B cell (primary cell): ENCODE measurements around the gene PTMA. TPM values are rescaled to one million over a fixed set of nuclear protein-coding genes. Genes with fewer than 3 reads are reported as not detected.

Experiments
- ATAC-seq: fragments of 200-7000 bp; cut with Tn5 transposase; one replicate; pipeline ENCODE4 v1.10.0; 2021; ENCODE audit warnings: low read depth, mild to moderate bottlenecking, moderate number of reproducible peaks, moderate library complexity
- CTCF ChIA-PET: fragments of 350-600 bp; sonication (Branson Sonifier 250); formaldehyde crosslinking; loops from one replicate; lab custom pipeline; 2021; ENCODE audit warnings: antibody characterized with exemption, inconsistent platforms; lab: Charles Lee
- POLR2A ChIA-PET: fragments of 350-600 bp; sonication (Branson Sonifier 250); formaldehyde crosslinking; loops from one replicate; lab custom pipeline; 2021; ENCODE audit warnings: antibody characterized with exemption; lab: Charles Lee
- DNase-seq: peaks from one replicate; pipeline ENCODE4 v3.0.0; 2013
- H2AFZ ChIP-seq: 2 replicates; pipeline ENCODE4 v1.6.1; 2012; ENCODE audit warnings: mild to moderate bottlenecking, low read depth, low read length; ENCODE audit not compliant: insufficient read depth, poor library complexity, severe bottlenecking
- H3K27ac ChIP-seq, 2 donors: 1 replicate in 1 of 2; 2 replicates in 1 of 2; pipeline ENCODE4 v1.5.1; 2012 to 2013; ENCODE audit warnings: low read length in 2 of 2, mild to moderate bottlenecking in 2 of 2, moderate library complexity in 1 of 2
- H3K27me3 ChIP-seq, 4 experiments: fragments of 200-600 bp in 1 of 4; sonication (generic) in 1 of 4; replicated peaks in 1 of 4; 1 replicate in 2 of 4; 2 replicates in 2 of 4; pipeline versions ENCODE4 v1.6.1 to v1.7.0; 2013 to 2016; ENCODE audit warnings: low read length in 3 of 4, mild to moderate bottlenecking in 2 of 4, mixed read lengths in 1 of 4, moderate library complexity in 1 of 4; ENCODE audit not compliant: insufficient read depth in 4 of 4, control insufficient read depth in 3 of 4; ENCODE audit errors: control extremely low read depth in 1 of 4
- H3K36me3 ChIP-seq, 2 experiments: replicated peaks in 1 of 2; 1 replicate in 1 of 2; 2 replicates in 1 of 2; pipeline versions ENCODE4 v1.6.1 to v1.7.1; 2013; ENCODE audit warnings: low read length in 1 of 2; ENCODE audit not compliant: insufficient read depth in 2 of 2, control insufficient read depth in 1 of 2; ENCODE audit errors: control extremely low read depth in 1 of 2, extremely low read depth in 1 of 2
- H3K4me1 ChIP-seq, 2 donors: fragments of 200-600 bp in 1 of 2; sonication (generic) in 1 of 2; 1 replicate in 1 of 2; 2 replicates in 1 of 2; pipeline versions ENCODE4 v1.5.1 to v1.6.1; 2013 to 2017; ENCODE audit warnings: low read length in 2 of 2; ENCODE audit not compliant: control insufficient read depth in 2 of 2, insufficient read depth in 2 of 2
- H3K4me2 ChIP-seq: replicated peaks from 2 replicates; pipeline ENCODE3; 2012; ENCODE audit warnings: mild to moderate bottlenecking, low read depth, low read length; ENCODE audit not compliant: poor library complexity, severe bottlenecking
- H3K4me3 ChIP-seq, 5 experiments: fragments of 200-600 bp in 1 of 5; sonication (generic) in 1 of 5; 1 replicate in 3 of 5; 2 replicates in 2 of 5; pipeline versions ENCODE4 v1.5.1 to v1.7.0; 2011 to 2016; ENCODE audit warnings: low read length in 4 of 5, mild to moderate bottlenecking in 4 of 5, low read depth in 2 of 5, control low read depth in 1 of 5, moderate library complexity in 1 of 5; ENCODE audit not compliant: insufficient read depth in 1 of 5; ENCODE audit errors: control extremely low read depth in 1 of 5, extremely low read depth in 1 of 5
- H3K79me2 ChIP-seq: fragments of 200-600 bp; sonication (generic); one replicate; pipeline ENCODE4 v1.6.0; 2016; ENCODE audit warnings: low read length; ENCODE audit not compliant: control insufficient read depth, insufficient read depth
- H3K9ac ChIP-seq: fragments of 200-600 bp; sonication (generic); 2 replicates; pipeline ENCODE4 v1.6.1; 2017; ENCODE audit warnings: mild to moderate bottlenecking, low read length, moderate library complexity
- H3K9me3 ChIP-seq, 3 donors: one replicate each; pipeline versions ENCODE4 v1.6.1 to v1.7.1; 2013; ENCODE audit warnings: low read length in 2 of 3; ENCODE audit not compliant: control insufficient read depth in 2 of 3, insufficient read depth in 1 of 3; ENCODE audit errors: control extremely low read depth in 1 of 3
- H4K20me1 ChIP-seq: 2 replicates; pipeline ENCODE4 v1.6.0; 2012; ENCODE audit warnings: mild to moderate bottlenecking, low read length; ENCODE audit not compliant: insufficient read depth, control insufficient read depth, poor library complexity, severe bottlenecking
- H3K27ac Mint-ChIP-seq: one replicate; pipeline ENCODE4 v1.8.0; 2021; ENCODE audit warnings: mixed read lengths
- H3K27me3 Mint-ChIP-seq: one replicate; pipeline ENCODE4 v1.8.0; 2021; ENCODE audit warnings: mixed read lengths
- H3K4me1 Mint-ChIP-seq: one replicate; pipeline ENCODE4 v1.8.0; 2021; ENCODE audit warnings: mixed read lengths
- H3K4me3 Mint-ChIP-seq: one replicate; pipeline ENCODE4 v1.8.0; 2021; ENCODE audit warnings: mixed read lengths
- H3K9me3 Mint-ChIP-seq: one replicate; pipeline ENCODE4 v1.8.0; 2022; ENCODE audit warnings: mixed read lengths; ENCODE audit not compliant: insufficient read depth
- CTCF ChIP-seq: fragments of 200-600 bp; IDR thresholded peaks from one replicate; pipeline ENCODE4 v1.8.0; 2022; ENCODE audit warnings: antibody characterized with exemption, mild to moderate bottlenecking
- EZH2 ChIP-seq: IDR thresholded peaks from 2 replicates; pipeline ENCODE4 v1.6.1; 2012; ENCODE audit warnings: borderline replicate concordance, low read depth, mild to moderate bottlenecking, moderate library complexity, low read length; ENCODE audit not compliant: insufficient read depth, poor library complexity, severe bottlenecking
- WGBS: methylation state at CpG from one replicate; pipeline ENCODE4 v1.1.5; 2013; ENCODE audit warnings: missing lambda C conversion rate; ENCODE audit not compliant: insufficient coverage; 5-methylcytosine and 5-hydroxymethylcytosine counted together
- intact Hi-C: fragments of 100-400 bp; cut with micrococcal nuclease; formaldehyde crosslinking; loops from one replicate; pipeline ENCODE4 v1.10.0; 2022
- polyA plus RNA-seq: library from polyadenylated mRNA; depleted of rRNA; stranded (reverse); fragments of >200 nt; gene quantifications from 2 replicates; pipeline ENCODE4 v1.2.3, GENCODE V29; 2012
- total RNA-seq, 2 donors: library from RNA; stranded (reverse); fragments of 120-200 nt in 1 of 2; gene quantifications; 1 replicate in 1 of 2; 2 replicates in 1 of 2; pipeline versions ENCODE4 v1.2.3 to v1.2.4, GENCODE V29; 2013 to 2022

The PTMA gene
- total and polyA plus RNA-seq, 2 donors (not counting 1 experiment from before 2014, with no cell fraction given) = 713 to 2,282 TPM

DNA sequence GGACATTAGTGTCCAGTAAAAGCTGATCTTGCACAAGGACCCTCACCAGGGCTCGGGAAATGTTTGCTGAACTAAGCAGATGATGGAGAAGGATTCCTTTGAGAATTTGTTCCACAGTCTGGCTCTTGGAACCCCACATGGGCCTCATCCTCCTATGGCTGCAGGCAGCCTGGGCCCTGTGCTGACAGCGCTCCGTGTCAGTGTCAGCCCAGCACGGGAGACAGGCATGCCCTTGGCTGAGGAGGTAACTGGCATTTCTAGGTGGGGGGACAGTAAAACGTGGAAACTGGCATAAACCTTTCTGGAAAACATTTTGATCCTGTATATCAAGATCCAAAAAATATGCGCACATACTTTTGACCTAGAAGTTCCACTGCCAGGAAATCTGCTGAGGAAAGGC is 10.5 kb downstream of the PTMA start:
- H3K9me3 Mint-ChIP-seq = no peaks in the 10 kb centered on the region
- Histone ChIP-seq H3K79me2 (peaks cover 15% of the 10 kb centered on the region), H3K27ac (no peak overlapping the region), H4K20me1 (peaks cover 12% of the 10 kb centered on the region), H2AFZ (no peak overlapping the region), H3K27me3 (no peaks in the 10 kb centered on the region), H3K36me3 (peaks cover 0 to 8% of the 10 kb centered on the region in 2 experiments), H3K4me2 (peak overlapping the region; percentile 41), H3K4me1 (peaks cover 38 to 53% of the 10 kb centered on the region in 2 donors), H3K4me3 (no peak overlapping the region), H3K9ac (no peak overlapping the region), H3K9me3 (peaks cover 0 to 19% (median 5%) of the 10 kb centered on the region in 3 donors)
- intact Hi-C loops = no loop called here
- 91% methylated on average over 6 of the region's 6 CpGs for WGBS
- TF ChIP-seq EZH2 = no peak
- TF ChIP-seq CTCF = no peak
- H3K4me1 Mint-ChIP-seq = peaks cover 61% of the 10 kb centered on the region
- peak overlapping the region; percentile 20 for H3K27ac Mint-ChIP-seq
- H3K4me3 Mint-ChIP-seq = no peak overlapping the region
- ATAC-seq = no peak
- no peak for DNase-seq
- no peaks in the 10 kb centered on the region for H3K27me3 Mint-ChIP-seq
- POLR2A ChIA-PET = interaction anchor here (2.8 kb wide), 1 partner anchor 104 kb away, joined by 19 read pairs; no protein-coding TSS in a partner anchor
- CTCF ChIA-PET = interaction anchor here (7.9 to 11.9 kb wide), 3 partner anchors 37 to 108 kb away, joined by 122 to 785 read pairs (median 320); no protein-coding TSS in a partner anchor

- intact Hi-C loops = no loop called here
- WGBS = 98% methylated on average over 6 of the region's 7 CpGs
- TF ChIP-seq CTCF (no peak), EZH2 (no peak)
- ChIA-PET CTCF (interaction anchor here (1.0 to 11.9 kb wide), 5 partner anchors 39 to 203 kb away, joined by 3 to 785 read pairs (median 4); partner anchors contain the start of gene PDE6D), POLR2A (interaction anchor here (1.5 to 1.6 kb wide), 2 partner anchors 64 to 109 kb away, joined by 5 to 6 read pairs; no protein-coding TSS in a partner anchor)
- Histone ChIP-seq H3K4me3 (no peak overlapping the region), H3K9me3 (peaks cover 0 to 19% (median 5%) of the 10 kb centered on the region in 3 donors), H3K36me3 (no peaks in the 10 kb centered on the region), H2AFZ (no peak overlapping the region), H4K20me1 (no peaks in the 10 kb centered on the region), H3K27ac (no peak overlapping the region), H3K4me1 (peaks cover 26 to 37% of the 10 kb centered on the region in 2 donors), H3K27me3 (no peaks in the 10 kb centered on the region), H3K9ac (no peak overlapping the region), H3K79me2 (peaks cover 3% of the 10 kb centered on the region), H3K4me2 (peak overlapping the region; percentile 29)
- H3K9me3 Mint-ChIP-seq = no peaks in the 10 kb centered on the region
- ATAC-seq (no peak), DNase-seq (no peak)
- H3K4me3 Mint-ChIP-seq = peak overlapping the region; percentile 2
- no peaks in the 10 kb centered on the region for H3K27me3 Mint-ChIP-seq
- H3K4me1 Mint-ChIP-seq = peaks cover 46% of the 10 kb centered on the region
- H3K27ac Mint-ChIP-seq = no peak overlapping the region
Measured at GRCh38 chr2:231720292-231720986, 12.1 kb downstream of the PTMA start.
